ENCODE measurements around the gene DRICH1.
"Not testable (repeated sequence)": the region's sequence is repeated elsewhere in the genome, so short reads cannot be mapped to it uniquely, and the experiment has no call there.

DRICH1 gene

GRCh38 chr22:23595904-23596303 is 36.2 kb downstream of the DRICH1 start:
- DNase-seq = not testable (repeated sequence)

GRCh38 chr22:23591846-23592245 is 40.3 kb downstream of the DRICH1 start:
- DNase-seq = no peak

GRCh38 chr22:23591201-23591791 is 40.8 kb downstream of the DRICH1 start:
- DNase-seq = peak; percentile 72

GRCh38 chr22:23583836-23584235 is 48.3 kb downstream of the DRICH1 start:
- DNase-seq = no peak

DNA sequence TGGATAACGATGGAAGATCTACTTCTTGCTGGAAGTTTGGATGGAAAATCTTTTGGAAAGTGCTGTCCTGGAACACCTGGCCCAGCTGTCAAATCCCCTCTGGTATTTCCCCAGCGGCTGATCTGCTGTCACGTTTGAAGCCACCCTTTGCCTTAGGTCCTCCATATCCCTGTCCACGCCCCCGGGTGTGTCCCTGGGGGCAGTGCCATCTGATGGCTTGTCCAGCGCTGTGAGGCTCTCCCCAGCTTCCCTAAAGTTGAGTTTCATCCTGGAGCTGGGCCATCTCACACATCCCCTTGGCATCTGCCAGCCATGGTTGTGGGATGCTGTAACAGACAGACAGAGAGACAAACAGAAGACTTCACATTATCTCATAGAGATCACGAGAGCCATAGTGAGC is 49.0 kb downstream of the DRICH1 start:
- no peak for DNase-seq

DNA sequence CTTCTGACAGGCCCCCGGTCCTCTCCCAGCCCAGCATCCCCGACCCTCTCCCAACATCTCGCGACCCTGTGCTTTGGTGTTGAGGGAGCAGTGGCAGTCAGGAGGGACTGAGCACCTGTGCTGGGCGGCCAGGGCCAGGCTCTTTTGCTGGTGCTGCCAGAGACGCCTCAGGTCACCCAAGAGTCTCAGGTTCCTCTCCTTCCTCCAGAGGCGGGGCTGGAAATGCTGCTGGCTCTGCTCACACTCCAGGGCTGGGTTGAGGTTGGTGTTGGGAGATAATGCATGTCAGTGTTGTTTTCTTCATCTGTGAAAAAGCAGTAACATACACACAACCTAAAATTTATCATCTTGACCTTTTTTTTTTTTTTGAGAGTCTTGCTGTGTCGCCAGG is 50.9 kb downstream of the DRICH1 start:
- peak; percentile 90 for DNase-seq

DNA sequence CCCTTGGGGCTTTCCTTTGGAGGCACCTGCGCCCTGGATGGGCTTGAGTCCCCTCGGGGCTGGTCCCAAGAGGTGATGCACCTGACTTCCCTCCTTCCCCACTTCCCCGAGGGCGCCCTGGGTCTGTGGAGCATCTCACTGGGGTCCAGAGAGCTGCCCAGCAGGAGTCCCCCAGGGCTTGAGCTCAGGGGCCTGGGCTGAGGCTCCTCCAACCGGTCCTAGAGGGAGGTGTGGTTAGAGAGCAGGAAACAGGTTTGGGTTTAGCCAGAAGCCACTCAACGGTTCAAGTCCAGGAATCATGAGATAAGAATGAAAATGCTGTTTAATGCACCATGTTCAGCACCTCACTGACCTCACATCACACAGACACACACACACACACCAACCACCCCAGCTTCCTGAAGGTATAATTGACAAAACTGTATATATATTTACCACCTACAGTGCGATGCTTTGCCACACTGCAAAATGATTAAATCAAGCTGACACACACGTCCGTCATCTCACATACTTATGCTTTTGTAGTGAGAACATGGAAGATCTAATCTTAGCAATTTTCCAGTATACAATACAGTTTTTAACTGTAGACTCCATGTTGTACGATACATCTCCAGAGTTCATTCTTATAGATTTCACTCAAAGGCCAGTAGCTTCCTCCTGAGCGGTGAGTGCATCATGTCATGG is 51.4 kb downstream of the DRICH1 start:
- DNase-seq = peak; percentile 90

- DNase-seq = peak; percentile 67
Measured at GRCh38 chr22:23579870-23580575, 52.1 kb downstream of the DRICH1 start, which contains the start of gene IGLL1. TSS of gene IGLL1 (minus strand) at chr22:23580290. CDS start at chr22:23580190, 100 bp downstream.

- DNase-seq = peak; percentile 22
Measured at GRCh38 chr22:23579280-23579679, 52.8 kb downstream of the DRICH1 start.

GRCh38 chr22:23578306-23578705 is 53.8 kb downstream of the DRICH1 start:
- DNase-seq = no peak

DNA sequence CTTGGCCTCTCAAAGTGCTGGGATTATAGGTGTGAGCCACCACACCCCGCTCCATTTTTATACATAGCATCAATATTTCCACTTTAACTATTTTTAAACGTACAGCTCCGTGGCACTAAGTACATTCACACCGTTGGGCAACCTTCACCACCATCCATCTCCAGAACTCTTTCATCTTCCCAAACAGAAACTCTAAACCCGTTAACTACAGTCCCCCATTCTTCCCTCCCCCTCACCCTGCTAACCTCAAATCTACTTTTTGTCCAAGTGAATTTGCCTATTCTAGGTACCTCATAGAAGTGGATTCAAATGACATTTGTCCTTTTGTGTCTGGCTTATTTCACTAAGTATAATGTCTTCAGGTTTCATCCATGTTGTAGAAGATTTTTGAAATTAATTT is 55.4 kb downstream of the DRICH1 start:
- no peak for DNase-seq

DNA sequence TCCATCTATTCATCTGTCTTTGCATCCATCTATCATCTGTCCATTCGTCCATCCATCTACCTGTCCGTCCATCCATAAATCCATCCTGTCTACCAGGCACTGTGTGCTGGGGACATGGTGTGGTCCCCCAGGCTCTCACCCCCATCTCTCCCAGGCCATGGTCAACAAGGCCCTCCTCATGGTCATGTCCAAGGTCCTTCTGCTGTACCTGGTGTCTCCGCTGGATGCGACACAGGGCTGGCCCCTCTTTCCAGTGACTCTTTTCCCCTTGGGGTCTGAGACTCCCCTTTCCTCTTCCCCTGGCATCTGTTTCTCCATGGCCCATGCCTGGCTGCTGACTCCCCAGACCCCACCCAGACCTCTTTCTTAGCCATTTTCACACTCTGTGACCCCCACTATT is 56.5 kb downstream of the DRICH1 start:
- no peak for DNase-seq

- no peak for DNase-seq
Measured at GRCh38 chr22:23574877-23575276, 57.2 kb downstream of the DRICH1 start.

DNA sequence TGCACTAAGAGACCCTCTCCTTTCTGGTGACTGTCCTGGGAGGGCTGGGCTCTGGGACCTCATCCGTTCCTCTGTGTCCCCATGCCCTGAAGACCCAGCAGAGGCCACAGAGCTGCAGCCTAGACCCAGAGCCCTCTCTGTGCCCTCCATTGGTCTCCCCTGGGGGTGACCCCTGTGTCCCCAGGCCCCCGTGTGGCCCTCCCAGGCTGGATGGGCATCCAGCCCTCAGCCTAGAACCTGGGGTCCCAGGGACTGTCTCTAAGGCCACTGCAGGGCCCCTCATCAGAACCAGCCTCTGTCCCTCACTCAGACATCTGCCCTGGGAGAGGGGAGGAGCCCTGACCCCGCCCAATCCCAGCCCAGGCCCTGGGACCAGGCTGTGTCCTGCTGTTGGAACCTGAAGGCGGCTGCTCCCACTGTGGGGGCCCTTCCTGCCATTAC is 57.7 kb downstream of the DRICH1 start:
- DNase-seq = no peak

GRCh38 chr22:23573701-23574235 is 58.4 kb downstream of the DRICH1 start:
- DNase-seq = not testable (repeated sequence)

DNA sequence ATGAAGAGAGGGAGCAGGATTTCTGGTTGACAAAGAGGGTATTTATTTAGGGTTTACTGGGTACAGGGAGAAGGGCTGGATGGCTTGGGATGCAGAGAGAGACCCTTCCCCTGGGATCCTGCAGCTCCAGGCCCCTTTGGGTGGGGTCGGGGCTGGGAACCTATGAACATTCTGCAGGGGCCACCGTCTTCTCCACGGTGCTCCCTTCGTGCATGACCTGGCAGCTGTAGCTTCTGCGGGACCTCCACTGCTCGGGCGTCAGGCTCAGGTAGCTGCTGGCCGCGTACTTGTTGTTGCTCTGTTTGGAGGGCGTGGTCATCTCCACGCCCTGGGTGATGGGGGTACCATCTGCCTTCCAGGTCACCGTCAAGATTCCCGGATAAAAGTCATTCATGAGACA is 59.0 kb downstream of the DRICH1 start:
- DNase-seq = not testable (repeated sequence)

- no peak for DNase-seq
Measured at GRCh38 chr22:23571486-23571885, 60.6 kb downstream of the DRICH1 start.

GRCh38 chr22:23570681-23571080 is 61.4 kb downstream of the DRICH1 start:
- DNase-seq = no peak

- no peak for DNase-seq
Measured at GRCh38 chr22:23569716-23570115, 62.4 kb downstream of the DRICH1 start.

DNA sequence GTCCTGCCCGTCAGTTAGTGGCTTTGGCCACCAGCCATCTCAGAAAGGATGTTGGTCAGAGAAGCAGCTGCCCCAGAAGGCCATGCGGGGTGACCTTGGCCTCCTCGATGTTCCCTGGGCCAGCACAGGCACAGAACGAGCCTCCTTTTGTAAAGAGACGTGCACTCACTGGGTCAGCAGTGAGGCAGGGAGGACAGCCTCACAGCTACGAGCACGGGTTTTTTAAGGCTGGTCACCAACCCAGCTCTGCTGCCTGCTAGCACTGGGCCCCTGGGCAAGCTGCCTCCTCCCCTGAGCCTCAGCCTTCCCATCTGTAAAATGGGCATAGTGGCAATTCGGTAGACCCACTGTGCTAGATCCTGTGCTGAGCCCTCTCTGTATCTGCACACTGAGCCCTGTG is 62.8 kb downstream of the DRICH1 start:
- no peak for DNase-seq

DNA sequence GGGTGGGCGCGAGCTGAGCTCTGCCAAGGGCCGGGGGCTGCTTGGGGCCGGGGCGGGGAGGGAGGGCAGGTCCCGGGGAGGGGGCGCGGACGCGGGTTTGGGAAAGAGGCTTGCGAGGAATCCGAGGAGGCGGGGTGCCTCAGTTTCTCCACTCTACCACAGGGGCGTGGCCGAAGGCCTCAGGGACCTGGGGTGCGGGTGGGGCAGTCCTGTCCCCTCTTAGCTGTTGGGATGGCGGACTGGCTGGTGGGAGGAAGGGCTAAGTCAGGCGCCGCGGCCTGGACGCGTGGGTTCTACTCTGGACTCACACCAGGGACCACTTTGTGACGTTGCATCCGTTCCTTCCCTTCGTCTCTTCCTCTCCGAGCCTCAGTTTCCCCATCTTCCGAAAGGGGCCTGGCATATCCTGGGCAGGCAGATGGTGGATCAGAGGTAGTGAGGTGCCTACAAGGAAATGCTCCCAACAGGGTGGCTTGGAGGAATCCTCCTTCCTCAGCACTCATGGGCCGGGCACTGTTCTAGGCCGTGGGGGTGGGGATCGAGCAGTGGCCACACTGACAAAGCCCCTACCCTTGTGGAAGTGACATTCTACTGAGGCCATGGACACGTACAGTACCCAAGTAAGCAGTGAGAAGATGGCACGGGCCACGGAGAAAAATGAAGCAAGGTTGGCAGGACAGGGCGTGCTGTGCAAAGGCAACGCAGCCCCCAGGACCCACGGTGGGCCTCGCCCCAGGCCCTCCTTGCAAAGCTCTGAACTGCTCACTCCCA is 65.2 kb downstream of the DRICH1 start:
- no peak for DNase-seq

GRCh38 chr22:23565915-23566704 is 66.0 kb downstream of the DRICH1 start:
- DNase-seq = no peak
